ENCODE data around the gene CBX5.

DNA sequence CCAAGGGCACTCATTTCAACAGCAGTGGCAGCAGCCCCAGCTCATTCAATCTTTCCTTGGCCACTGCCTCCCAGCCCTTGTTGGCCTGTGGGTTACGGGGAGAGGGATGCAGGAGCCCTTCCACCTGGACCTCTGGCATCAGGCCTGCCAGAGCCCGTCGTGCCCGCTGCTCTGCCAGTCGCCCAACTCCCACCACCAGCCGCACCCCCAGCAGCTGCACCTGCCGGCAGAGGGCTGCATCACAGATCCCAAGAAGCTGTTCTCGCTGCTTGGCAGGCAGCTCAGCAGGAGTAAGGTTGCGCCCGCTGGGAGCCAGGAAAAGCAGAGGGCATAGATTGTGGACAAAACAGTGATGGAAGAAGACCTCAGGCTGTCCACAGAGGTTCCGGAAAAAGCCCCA is 97.8 kb downstream of the CBX5 start:
- TF ChIP-seq POLR2AphosphoS5 (IDR thresholded peaks at IDR 0.05) (no peak), EP300 (IDR thresholded peaks at IDR 0.05) (no peak), POLR2A (IDR thresholded peaks at IDR 0.05) (no peak)
- TF ChIP-seq, protein P1, sequence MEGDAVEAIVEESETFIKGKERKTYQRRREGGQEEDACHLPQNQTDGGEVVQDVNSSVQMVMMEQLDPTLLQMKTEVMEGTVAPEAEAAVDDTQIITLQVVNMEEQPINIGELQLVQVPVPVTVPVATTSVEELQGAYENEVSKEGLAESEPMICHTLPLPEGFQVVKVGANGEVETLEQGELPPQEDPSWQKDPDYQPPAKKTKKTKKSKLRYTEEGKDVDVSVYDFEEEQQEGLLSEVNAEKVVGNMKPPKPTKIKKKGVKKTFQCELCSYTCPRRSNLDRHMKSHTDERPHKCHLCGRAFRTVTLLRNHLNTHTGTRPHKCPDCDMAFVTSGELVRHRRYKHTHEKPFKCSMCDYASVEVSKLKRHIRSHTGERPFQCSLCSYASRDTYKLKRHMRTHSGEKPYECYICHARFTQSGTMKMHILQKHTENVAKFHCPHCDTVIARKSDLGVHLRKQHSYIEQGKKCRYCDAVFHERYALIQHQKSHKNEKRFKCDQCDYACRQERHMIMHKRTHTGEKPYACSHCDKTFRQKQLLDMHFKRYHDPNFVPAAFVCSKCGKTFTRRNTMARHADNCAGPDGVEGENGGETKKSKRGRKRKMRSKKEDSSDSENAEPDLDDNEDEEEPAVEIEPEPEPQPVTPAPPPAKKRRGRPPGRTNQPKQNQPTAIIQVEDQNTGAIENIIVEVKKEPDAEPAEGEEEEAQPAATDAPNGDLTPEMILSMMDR (IDR thresholded peaks at IDR 0.05): no peak
